DMS53 treated with DMSO at 0.1 percent for 48 hours (cell line): ENCODE data around the gene STH.

Source experiments
- DNase-seq: peaks from one replicate; lab custom pipeline; 2025; ENCODE audit not compliant: unreplicated experiment; lab: John Stamatoyannopoulos, UW

The STH gene

GRCh38 chr17:46042925-46043324 is 43.9 kb downstream of the STH start:
- no peak for DNase-seq

- DNase-seq, result no peak
Measured at GRCh38 chr17:46043606-46044005, 44.6 kb downstream of the STH start.

GRCh38 chr17:46044286-46044928 is 45.4 kb downstream of the STH start:
- DNase-seq, result peak; percentile 83

GRCh38 chr17:46044989-46045388 is 45.9 kb downstream of the STH start:
- no peak for DNase-seq

GRCh38 chr17:46045639-46046038 is 46.6 kb downstream of the STH start:
- DNase-seq, result peak; percentile 63

- no peak for DNase-seq
Measured at GRCh38 chr17:46046957-46047356, 47.9 kb downstream of the STH start.

GRCh38 chr17:46047398-46047797 is 48.3 kb downstream of the STH start:
- DNase-seq, result no peak

- DNase-seq, result no peak
Measured at GRCh38 chr17:46047856-46048255, 48.8 kb downstream of the STH start.
